Lower leg skin (tissue), 3 donors: ENCODE measurements around the gene CKS1B.
A peak's percentile ranks its signal among the peaks of the same experiment; 100 is the strongest.

Experiments
- POLR2A ChIP-seq, 2 donors: fragments of 450-650 bp; IDR thresholded peaks; one replicate each; pipeline ENCODE4 v1.6.1; 2016 to 2017; ENCODE audit warnings: antibody characterized with exemption in 2 of 2, mild to moderate bottlenecking in 1 of 2, moderate library complexity in 1 of 2
- TF ChIP-seq, protein P1 (sequence below), 3 donors: fragments of 450-650 bp; IDR thresholded peaks; one replicate each; pipeline ENCODE4 v1.5.1; 2016; ENCODE audit warnings: antibody characterized with exemption in 3 of 3, mild to moderate bottlenecking in 3 of 3, moderate library complexity in 2 of 3

GRCh38 chr1:155017041-155017945 is 42.8 kb downstream of the CKS1B start:
- TF ChIP-seq POLR2A (IDR thresholded peaks at IDR 0.05), result no peak
- TF ChIP-seq, protein P1, sequence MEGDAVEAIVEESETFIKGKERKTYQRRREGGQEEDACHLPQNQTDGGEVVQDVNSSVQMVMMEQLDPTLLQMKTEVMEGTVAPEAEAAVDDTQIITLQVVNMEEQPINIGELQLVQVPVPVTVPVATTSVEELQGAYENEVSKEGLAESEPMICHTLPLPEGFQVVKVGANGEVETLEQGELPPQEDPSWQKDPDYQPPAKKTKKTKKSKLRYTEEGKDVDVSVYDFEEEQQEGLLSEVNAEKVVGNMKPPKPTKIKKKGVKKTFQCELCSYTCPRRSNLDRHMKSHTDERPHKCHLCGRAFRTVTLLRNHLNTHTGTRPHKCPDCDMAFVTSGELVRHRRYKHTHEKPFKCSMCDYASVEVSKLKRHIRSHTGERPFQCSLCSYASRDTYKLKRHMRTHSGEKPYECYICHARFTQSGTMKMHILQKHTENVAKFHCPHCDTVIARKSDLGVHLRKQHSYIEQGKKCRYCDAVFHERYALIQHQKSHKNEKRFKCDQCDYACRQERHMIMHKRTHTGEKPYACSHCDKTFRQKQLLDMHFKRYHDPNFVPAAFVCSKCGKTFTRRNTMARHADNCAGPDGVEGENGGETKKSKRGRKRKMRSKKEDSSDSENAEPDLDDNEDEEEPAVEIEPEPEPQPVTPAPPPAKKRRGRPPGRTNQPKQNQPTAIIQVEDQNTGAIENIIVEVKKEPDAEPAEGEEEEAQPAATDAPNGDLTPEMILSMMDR (IDR thresholded peaks at IDR 0.05), result peak in 1 of 3 donors; percentile 98
